HG03139 (cell line): Measurements from ENCODE around the gene RPL27A.

ENCODE experiments used
- ATAC-seq: cut with Tn5 transposase; IDR thresholded peaks from one replicate; pipeline ENCODE4 v1.9.1; 2021; ENCODE audit not compliant: unreplicated experiment

RPL27A gene

GRCh38 chr11:8672346-8672745, 10.2 kb upstream of the RPL27A start:
- no peak for ATAC-seq

- no peak for ATAC-seq
Measured at GRCh38 chr11:8674859-8675258, 7.7 kb upstream of the RPL27A start.

GRCh38 chr11:8676458-8676857, 6.1 kb upstream of the RPL27A start:
- ATAC-seq, result no peak

DNA sequence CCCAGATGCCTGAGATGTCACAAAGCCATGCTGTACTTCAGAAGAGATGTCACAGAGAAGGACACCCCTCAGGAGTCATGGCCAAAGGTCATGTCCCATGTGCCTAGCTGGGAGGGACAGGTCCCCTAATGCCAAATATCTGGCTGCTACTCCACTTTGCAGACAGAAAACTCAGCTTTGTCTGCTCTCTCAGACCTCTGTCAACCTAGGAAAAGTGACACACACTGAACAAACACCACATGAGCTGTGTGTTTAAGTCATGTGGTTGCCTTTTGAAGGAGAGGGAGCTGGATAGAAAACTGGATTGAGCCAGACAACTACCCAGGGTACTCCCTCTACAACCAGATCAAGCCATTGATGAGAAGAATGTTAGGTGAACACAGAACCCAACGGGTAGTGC, 3.6 kb upstream of the RPL27A start:
- no peak for ATAC-seq

GRCh38 chr11:8681837-8682302, 722 bp upstream of the RPL27A start:
- ATAC-seq, result no peak

DNA sequence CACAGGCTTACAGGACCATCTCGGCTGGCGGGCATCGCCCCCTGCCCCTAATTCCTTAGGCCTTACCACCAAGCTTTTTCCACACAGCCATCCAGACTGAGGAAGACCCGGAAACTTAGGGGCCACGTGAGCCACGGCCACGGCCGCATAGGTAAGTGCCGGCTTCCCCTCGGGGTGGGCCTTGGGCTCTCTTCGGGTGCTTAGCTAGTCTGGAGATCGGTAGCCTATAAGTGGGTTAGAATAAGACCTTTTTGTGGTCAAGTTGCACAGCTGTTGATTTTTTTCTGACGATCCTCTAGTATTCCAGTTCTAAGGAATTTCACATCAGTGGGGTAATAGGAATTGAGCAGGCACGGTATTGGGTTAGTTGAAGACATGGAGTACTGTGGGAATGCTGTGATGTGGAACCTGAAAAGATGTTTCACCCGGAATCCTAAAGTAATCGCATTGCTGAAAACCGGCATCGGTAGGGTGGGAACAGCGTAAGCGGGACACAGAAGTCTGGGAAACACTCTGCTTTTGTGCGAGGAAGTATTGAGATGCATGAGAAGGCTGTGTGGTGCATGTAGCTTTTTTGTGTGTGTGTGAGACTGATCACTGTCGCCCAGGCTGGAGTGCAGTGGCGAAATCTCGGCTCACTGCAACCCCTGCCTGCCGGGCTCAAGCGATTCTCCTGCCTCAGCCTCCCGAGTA, 669 bp downstream of the RPL27A start:
- ATAC-seq, result no peak

- no peak for ATAC-seq
Measured at GRCh38 chr11:8684600-8685290, 2.2 kb downstream of the RPL27A start.

DNA sequence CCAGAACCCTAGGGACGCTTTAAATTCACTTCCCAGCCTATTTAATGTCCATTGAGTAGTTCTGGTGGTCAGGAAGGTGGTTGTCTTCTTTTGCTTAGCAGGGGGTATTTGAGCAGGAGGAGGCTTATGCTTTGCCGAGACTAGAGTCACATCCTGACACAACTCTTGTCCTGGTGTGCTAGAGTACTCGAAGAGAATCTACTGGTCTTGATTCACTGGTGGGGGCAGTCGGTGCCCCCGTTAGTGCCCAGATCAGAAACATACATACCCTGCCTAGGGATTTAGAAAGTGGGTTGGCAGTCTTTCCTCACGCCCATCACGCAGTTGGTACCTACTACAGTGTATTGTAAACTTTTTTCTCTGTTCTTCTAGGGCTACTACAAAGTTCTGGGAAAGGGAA, 2.7 kb downstream of the RPL27A start:
- no peak for ATAC-seq

GRCh38 chr11:8685820-8686219, 3.2 kb downstream of the RPL27A start:
- ATAC-seq, result no peak

GRCh38 chr11:8686325-8686724, 3.7 kb downstream of the RPL27A start:
- no peak for ATAC-seq

GRCh38 chr11:8688414-8689362, 6.1 kb downstream of the RPL27A start:
- ATAC-seq, result peak; percentile 93

DNA sequence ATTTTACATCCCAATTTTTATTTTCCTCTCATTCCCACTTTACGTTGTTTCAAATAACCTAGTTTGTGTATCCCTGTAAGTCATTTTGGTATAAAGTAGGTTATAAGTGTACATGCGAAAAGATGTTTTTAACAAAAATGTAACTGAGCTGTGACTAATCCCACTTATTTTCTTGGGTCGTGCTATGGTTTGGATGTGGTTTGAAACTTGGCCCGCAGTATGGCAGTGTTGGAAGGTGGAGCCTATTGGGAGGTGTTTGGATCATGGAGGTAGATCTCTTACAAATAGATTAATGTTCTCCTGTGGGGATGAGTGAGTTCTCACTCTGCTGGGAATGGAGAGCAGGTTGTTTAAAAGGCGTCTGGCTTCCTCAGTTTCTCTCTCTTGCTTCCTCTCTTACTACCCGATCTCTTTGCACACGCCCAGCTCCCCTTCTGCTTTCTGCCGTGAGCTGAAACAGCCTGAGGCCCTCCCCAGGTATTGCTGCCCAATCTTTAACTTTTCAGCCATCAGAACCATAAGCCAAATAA, 7.2 kb downstream of the RPL27A start:
- no peak for ATAC-seq

- no peak for ATAC-seq
Measured at GRCh38 chr11:8690374-8691342, 8.1 kb downstream of the RPL27A start.

DNA sequence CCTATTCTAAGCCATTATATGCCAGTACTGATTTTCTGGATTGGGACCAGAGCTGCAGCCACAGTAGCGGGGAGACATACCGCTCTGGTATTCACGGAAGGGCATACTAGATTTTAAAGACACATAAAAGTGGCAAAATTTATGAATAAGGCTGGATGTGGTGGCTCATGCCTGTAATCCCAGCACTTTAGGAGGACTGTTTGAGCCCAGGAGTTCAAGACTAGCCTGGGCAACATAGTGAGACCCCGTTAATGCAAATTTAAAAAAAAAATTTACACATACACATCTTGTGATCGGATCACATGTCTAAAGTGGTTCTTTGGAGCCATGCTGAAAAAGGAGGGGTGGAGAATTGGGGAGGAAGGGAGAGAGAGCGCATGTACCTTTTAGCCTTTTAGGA, 9.0 kb downstream of the RPL27A start:
- no peak for ATAC-seq

- ATAC-seq, result no peak
Measured at GRCh38 chr11:8692417-8692816, 9.8 kb downstream of the RPL27A start.

DNA sequence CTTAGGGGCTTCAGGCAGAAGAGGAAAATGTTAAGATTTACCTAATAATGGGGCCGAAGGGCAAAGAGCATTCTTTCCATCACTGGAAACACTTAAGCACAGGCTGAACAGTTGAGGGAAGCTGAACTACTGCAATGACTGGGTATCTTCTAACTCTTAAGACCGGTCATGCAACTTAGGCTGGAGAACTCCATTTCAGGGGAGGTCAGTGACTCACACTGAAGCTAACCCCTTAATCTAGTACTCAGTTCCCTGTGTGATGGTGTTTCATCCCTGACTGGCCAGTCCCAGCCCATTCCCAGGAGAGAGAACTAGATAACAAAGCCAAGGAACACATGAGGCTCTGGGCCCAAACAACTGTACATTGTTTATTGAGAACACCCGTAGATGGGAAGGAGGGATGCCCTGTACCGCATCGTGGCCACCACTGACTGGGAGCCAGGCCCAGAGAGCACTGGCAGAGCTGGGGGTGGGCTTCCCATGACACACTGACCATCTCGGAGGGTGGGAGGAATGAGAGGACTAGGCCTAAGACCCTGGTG, 10.5 kb downstream of the RPL27A start:
- no peak for ATAC-seq

GRCh38 chr11:8693555-8693954, 11.0 kb downstream of the RPL27A start:
- ATAC-seq, result no peak

DNA sequence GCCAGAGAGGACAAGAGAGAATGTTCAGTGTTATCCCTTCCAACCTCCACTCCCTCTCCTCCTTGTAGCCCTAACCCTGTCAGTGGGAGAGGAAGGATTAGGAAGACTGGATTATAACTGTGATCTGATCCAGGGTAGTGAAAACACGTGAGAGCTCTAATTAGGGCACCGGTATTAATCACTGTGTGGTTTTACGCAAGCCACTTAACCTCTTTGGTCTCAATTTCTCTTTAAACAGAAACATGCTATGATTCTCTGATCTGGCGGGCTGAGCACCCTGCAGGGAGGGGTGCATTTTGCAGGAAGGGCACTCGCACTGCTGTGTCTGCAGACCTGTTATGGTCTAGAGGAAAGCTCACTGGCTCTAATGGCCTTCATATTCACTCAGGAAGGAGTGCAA, 11.5 kb downstream of the RPL27A start:
- ATAC-seq, result no peak

DNA sequence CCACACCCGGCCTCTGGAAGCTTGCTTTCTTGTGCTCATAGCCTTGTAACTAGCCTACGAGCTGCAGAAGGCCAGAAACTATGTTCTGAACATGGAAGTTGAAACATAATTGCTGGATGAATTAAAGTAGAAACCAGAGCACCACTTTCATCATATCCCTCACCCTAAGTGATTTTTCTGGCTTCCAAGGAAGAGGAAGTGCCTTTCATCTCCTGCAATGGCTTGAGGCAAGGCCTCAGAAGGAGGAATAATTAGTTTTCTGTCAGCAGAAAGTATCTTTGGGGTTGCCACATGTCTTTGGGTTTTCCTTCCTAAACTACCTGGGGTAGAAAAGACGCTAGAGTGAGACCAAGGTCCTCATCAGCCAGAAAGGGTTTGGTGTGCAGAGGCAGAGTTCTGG, 14.5 kb downstream of the RPL27A start:
- ATAC-seq, result no peak

GRCh38 chr11:8698379-8698851, 15.8 kb downstream of the RPL27A start:
- no peak for ATAC-seq
